B cell (primary cell): Measurements from ENCODE around the gene PLTP. TPM values are rescaled to one million over a fixed set of nuclear protein-coding genes. Genes with fewer than 3 reads are reported as not detected.

Experiments
- ATAC-seq: fragments of 200-7000 bp; cut with Tn5 transposase; one replicate; pipeline ENCODE4 v1.10.0; 2021; ENCODE audit warnings: low read depth, mild to moderate bottlenecking, moderate number of reproducible peaks, moderate library complexity
- CTCF ChIA-PET: fragments of 350-600 bp; sonication (Branson Sonifier 250); formaldehyde crosslinking; loops from one replicate; lab custom pipeline; 2021; ENCODE audit warnings: antibody characterized with exemption, inconsistent platforms; lab: Charles Lee
- POLR2A ChIA-PET: fragments of 350-600 bp; sonication (Branson Sonifier 250); formaldehyde crosslinking; loops from one replicate; lab custom pipeline; 2021; ENCODE audit warnings: antibody characterized with exemption; lab: Charles Lee
- DNase-seq: peaks from one replicate; pipeline ENCODE4 v3.0.0; 2013
- H2AFZ ChIP-seq: 2 replicates; pipeline ENCODE4 v1.6.1; 2012; ENCODE audit warnings: mild to moderate bottlenecking, low read depth, low read length; ENCODE audit not compliant: insufficient read depth, poor library complexity, severe bottlenecking
- H3K27ac ChIP-seq, 2 donors: 1 replicate in 1 of 2; 2 replicates in 1 of 2; pipeline ENCODE4 v1.5.1; 2012 to 2013; ENCODE audit warnings: low read length in 2 of 2, mild to moderate bottlenecking in 2 of 2, moderate library complexity in 1 of 2
- H3K27me3 ChIP-seq, 4 experiments: fragments of 200-600 bp in 1 of 4; sonication (generic) in 1 of 4; replicated peaks in 1 of 4; 1 replicate in 2 of 4; 2 replicates in 2 of 4; pipeline versions ENCODE4 v1.6.1 to v1.7.0; 2013 to 2016; ENCODE audit warnings: low read length in 3 of 4, mild to moderate bottlenecking in 2 of 4, mixed read lengths in 1 of 4, moderate library complexity in 1 of 4; ENCODE audit not compliant: insufficient read depth in 4 of 4, control insufficient read depth in 3 of 4; ENCODE audit errors: control extremely low read depth in 1 of 4
- H3K36me3 ChIP-seq, 2 experiments: replicated peaks in 1 of 2; 1 replicate in 1 of 2; 2 replicates in 1 of 2; pipeline versions ENCODE4 v1.6.1 to v1.7.1; 2013; ENCODE audit warnings: low read length in 1 of 2; ENCODE audit not compliant: insufficient read depth in 2 of 2, control insufficient read depth in 1 of 2; ENCODE audit errors: control extremely low read depth in 1 of 2, extremely low read depth in 1 of 2
- H3K4me1 ChIP-seq, 2 donors: fragments of 200-600 bp in 1 of 2; sonication (generic) in 1 of 2; 1 replicate in 1 of 2; 2 replicates in 1 of 2; pipeline versions ENCODE4 v1.5.1 to v1.6.1; 2013 to 2017; ENCODE audit warnings: low read length in 2 of 2; ENCODE audit not compliant: control insufficient read depth in 2 of 2, insufficient read depth in 2 of 2
- H3K4me2 ChIP-seq: replicated peaks from 2 replicates; pipeline ENCODE3; 2012; ENCODE audit warnings: mild to moderate bottlenecking, low read depth, low read length; ENCODE audit not compliant: poor library complexity, severe bottlenecking
- H3K4me3 ChIP-seq, 5 experiments: fragments of 200-600 bp in 1 of 5; sonication (generic) in 1 of 5; 1 replicate in 3 of 5; 2 replicates in 2 of 5; pipeline versions ENCODE4 v1.5.1 to v1.7.0; 2011 to 2016; ENCODE audit warnings: low read length in 4 of 5, mild to moderate bottlenecking in 4 of 5, low read depth in 2 of 5, control low read depth in 1 of 5, moderate library complexity in 1 of 5; ENCODE audit not compliant: insufficient read depth in 1 of 5; ENCODE audit errors: control extremely low read depth in 1 of 5, extremely low read depth in 1 of 5
- H3K79me2 ChIP-seq: fragments of 200-600 bp; sonication (generic); one replicate; pipeline ENCODE4 v1.6.0; 2016; ENCODE audit warnings: low read length; ENCODE audit not compliant: control insufficient read depth, insufficient read depth
- H3K9ac ChIP-seq: fragments of 200-600 bp; sonication (generic); 2 replicates; pipeline ENCODE4 v1.6.1; 2017; ENCODE audit warnings: mild to moderate bottlenecking, low read length, moderate library complexity
- H3K9me3 ChIP-seq, 3 donors: one replicate each; pipeline versions ENCODE4 v1.6.1 to v1.7.1; 2013; ENCODE audit warnings: low read length in 2 of 3; ENCODE audit not compliant: control insufficient read depth in 2 of 3, insufficient read depth in 1 of 3; ENCODE audit errors: control extremely low read depth in 1 of 3
- H4K20me1 ChIP-seq: 2 replicates; pipeline ENCODE4 v1.6.0; 2012; ENCODE audit warnings: mild to moderate bottlenecking, low read length; ENCODE audit not compliant: insufficient read depth, control insufficient read depth, poor library complexity, severe bottlenecking
- H3K27ac Mint-ChIP-seq: one replicate; pipeline ENCODE4 v1.8.0; 2021; ENCODE audit warnings: mixed read lengths
- H3K27me3 Mint-ChIP-seq: one replicate; pipeline ENCODE4 v1.8.0; 2021; ENCODE audit warnings: mixed read lengths
- H3K4me1 Mint-ChIP-seq: one replicate; pipeline ENCODE4 v1.8.0; 2021; ENCODE audit warnings: mixed read lengths
- H3K4me3 Mint-ChIP-seq: one replicate; pipeline ENCODE4 v1.8.0; 2021; ENCODE audit warnings: mixed read lengths
- H3K9me3 Mint-ChIP-seq: one replicate; pipeline ENCODE4 v1.8.0; 2022; ENCODE audit warnings: mixed read lengths; ENCODE audit not compliant: insufficient read depth
- EZH2 ChIP-seq: IDR thresholded peaks from 2 replicates; pipeline ENCODE4 v1.6.1; 2012; ENCODE audit warnings: borderline replicate concordance, low read depth, mild to moderate bottlenecking, moderate library complexity, low read length; ENCODE audit not compliant: insufficient read depth, poor library complexity, severe bottlenecking
- WGBS: methylation state at CpG from one replicate; pipeline ENCODE4 v1.1.5; 2013; ENCODE audit warnings: missing lambda C conversion rate; ENCODE audit not compliant: insufficient coverage; 5-methylcytosine and 5-hydroxymethylcytosine counted together
- intact Hi-C: fragments of 100-400 bp; cut with micrococcal nuclease; formaldehyde crosslinking; loops from one replicate; pipeline ENCODE4 v1.10.0; 2022
- polyA plus RNA-seq: library from polyadenylated mRNA; depleted of rRNA; stranded (reverse); fragments of >200 nt; gene quantifications from 2 replicates; pipeline ENCODE4 v1.2.3, GENCODE V29; 2012
- total RNA-seq, 2 donors: library from RNA; stranded (reverse); fragments of 120-200 nt in 1 of 2; gene quantifications; 1 replicate in 1 of 2; 2 replicates in 1 of 2; pipeline versions ENCODE4 v1.2.3 to v1.2.4, GENCODE V29; 2013 to 2022
- TF ChIP-seq, protein P1 (sequence below): fragments of 200-600 bp; IDR thresholded peaks from one replicate; pipeline ENCODE4 v1.8.0; 2022; ENCODE audit warnings: antibody characterized with exemption, mild to moderate bottlenecking

The PLTP gene
- total and polyA plus RNA-seq, 2 donors (not counting 1 experiment from before 2014, with no cell fraction given), result 1.4 to 4.0 TPM

DNA sequence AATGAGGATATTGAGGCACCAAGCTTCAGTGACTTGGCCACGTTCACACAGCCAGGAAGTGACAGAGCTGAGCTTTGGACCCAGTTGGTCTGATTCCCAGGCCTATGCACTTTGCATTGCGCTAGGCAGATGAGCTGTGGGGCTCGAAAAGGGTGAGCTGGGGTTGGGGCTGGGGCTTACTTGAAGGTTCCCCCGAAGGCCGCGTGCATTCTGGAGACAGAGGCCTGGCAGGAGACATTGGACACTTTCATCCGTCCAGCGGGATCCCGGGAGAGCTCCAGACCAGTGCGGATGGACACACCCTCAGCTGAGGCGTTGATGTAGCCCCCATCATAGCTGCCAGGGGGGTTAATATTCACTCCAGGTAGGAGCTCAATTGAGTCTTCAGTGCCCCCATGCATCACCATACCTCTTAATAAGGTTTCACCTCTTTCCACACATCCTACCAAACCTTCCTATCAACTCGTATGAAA, 2.6 kb downstream of the PLTP start:
- Histone ChIP-seq H3K36me3 (no peaks in the 10 kb centered on the region), H2AFZ (no peak overlapping the region), H3K4me1 (peaks cover 14 to 22% of the 10 kb centered on the region in 2 donors), H3K79me2 (no peaks in the 10 kb centered on the region), H4K20me1 (no peaks in the 10 kb centered on the region), H3K9ac (no peak overlapping the region), H3K4me3 (no peak overlapping the region), H3K27me3 (peaks cover 0 to 15% (median 7%) of the 10 kb centered on the region in 4 experiments), H3K9me3 (peaks cover 0 to 11% (median 0%) of the 10 kb centered on the region in 3 donors), H3K4me2 (no peak overlapping the region), H3K27ac (no peak overlapping the region)
- Mint-ChIP-seq H3K4me3 (no peak overlapping the region), H3K4me1 (peaks cover 20% of the 10 kb centered on the region), H3K9me3 (no peaks in the 10 kb centered on the region), H3K27me3 (peaks cover 7% of the 10 kb centered on the region), H3K27ac (peak overlapping the region; percentile 15)
- TF ChIP-seq, protein P1, sequence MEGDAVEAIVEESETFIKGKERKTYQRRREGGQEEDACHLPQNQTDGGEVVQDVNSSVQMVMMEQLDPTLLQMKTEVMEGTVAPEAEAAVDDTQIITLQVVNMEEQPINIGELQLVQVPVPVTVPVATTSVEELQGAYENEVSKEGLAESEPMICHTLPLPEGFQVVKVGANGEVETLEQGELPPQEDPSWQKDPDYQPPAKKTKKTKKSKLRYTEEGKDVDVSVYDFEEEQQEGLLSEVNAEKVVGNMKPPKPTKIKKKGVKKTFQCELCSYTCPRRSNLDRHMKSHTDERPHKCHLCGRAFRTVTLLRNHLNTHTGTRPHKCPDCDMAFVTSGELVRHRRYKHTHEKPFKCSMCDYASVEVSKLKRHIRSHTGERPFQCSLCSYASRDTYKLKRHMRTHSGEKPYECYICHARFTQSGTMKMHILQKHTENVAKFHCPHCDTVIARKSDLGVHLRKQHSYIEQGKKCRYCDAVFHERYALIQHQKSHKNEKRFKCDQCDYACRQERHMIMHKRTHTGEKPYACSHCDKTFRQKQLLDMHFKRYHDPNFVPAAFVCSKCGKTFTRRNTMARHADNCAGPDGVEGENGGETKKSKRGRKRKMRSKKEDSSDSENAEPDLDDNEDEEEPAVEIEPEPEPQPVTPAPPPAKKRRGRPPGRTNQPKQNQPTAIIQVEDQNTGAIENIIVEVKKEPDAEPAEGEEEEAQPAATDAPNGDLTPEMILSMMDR, result no peak
- TF ChIP-seq EZH2, result no peak
- intact Hi-C loops, result no loop called here
- ChIA-PET CTCF (interaction anchor here (1.3 to 1.7 kb wide), 2 partner anchors 20 to 53 kb away, joined by 3 to 8 read pairs; no protein-coding TSS in a partner anchor), POLR2A (interaction anchor here (0.6 to 3.8 kb wide), 7 partner anchors 10 to 48 kb away, joined by 3 to 21 read pairs (median 4); partner anchors contain the start of genes CTSA, NEURL2 and PCIF1)
- DNase-seq, result no peak
- 98% methylated on average over 10 of the region's 12 CpGs for WGBS
- no peak for ATAC-seq

DNA sequence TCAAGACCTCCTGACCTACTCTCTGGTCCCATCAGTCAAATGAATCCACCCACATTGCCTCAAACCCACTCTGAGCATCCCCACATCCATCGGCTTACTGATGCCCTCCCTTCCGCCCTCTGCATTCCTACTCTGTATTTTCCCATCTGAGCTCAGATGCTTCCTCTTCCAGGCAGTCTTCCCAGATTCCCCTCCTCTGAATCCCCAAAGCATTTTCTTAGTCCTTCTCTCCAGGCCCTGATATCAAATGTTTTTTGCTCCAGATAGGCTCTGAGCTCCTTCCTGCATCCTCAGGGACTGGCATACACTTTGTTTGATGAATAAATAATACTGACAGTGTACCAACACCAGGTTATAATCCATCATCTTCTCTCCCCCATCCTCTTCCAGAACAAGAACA, 3.9 kb downstream of the PLTP start:
- Histone ChIP-seq H3K27ac (no peak overlapping the region), H4K20me1 (no peaks in the 10 kb centered on the region), H3K9ac (no peak overlapping the region), H3K4me1 (peaks cover 14 to 22% of the 10 kb centered on the region in 2 donors), H3K79me2 (no peaks in the 10 kb centered on the region), H2AFZ (no peak overlapping the region), H3K4me2 (no peak overlapping the region), H3K36me3 (no peaks in the 10 kb centered on the region), H3K27me3 (peaks cover 0 to 15% (median 6%) of the 10 kb centered on the region in 4 experiments), H3K4me3 (no peak overlapping the region), H3K9me3 (peaks cover 0 to 11% (median 0%) of the 10 kb centered on the region in 3 donors)
- intact Hi-C loops, result no loop called here
- Mint-ChIP-seq H3K27ac (peak overlapping the region; percentile 46), H3K4me1 (peaks cover 23% of the 10 kb centered on the region), H3K4me3 (no peak overlapping the region), H3K27me3 (peaks cover 6% of the 10 kb centered on the region), H3K9me3 (no peaks in the 10 kb centered on the region)
- ChIA-PET CTCF (no interaction called here), POLR2A (no interaction called here)
- no peak for DNase-seq
- ATAC-seq, result no peak
- TF ChIP-seq EZH2, result no peak
- TF ChIP-seq, protein P1, result no peak
- 96% methylated on average over 2 of the region's 2 CpGs for WGBS
